ENCODE data around the gene ANKRD9. TPM values are rescaled to one million over a fixed set of nuclear protein-coding genes. Genes with fewer than 3 reads are reported as not detected.

The ANKRD9 gene
- total and polyA plus RNA-seq, 2 of the 13 experiments (the other 11 are each of a cell fraction or from before 2014, with no cell fraction given), result 10.0 to 15.0 TPM

DNA sequence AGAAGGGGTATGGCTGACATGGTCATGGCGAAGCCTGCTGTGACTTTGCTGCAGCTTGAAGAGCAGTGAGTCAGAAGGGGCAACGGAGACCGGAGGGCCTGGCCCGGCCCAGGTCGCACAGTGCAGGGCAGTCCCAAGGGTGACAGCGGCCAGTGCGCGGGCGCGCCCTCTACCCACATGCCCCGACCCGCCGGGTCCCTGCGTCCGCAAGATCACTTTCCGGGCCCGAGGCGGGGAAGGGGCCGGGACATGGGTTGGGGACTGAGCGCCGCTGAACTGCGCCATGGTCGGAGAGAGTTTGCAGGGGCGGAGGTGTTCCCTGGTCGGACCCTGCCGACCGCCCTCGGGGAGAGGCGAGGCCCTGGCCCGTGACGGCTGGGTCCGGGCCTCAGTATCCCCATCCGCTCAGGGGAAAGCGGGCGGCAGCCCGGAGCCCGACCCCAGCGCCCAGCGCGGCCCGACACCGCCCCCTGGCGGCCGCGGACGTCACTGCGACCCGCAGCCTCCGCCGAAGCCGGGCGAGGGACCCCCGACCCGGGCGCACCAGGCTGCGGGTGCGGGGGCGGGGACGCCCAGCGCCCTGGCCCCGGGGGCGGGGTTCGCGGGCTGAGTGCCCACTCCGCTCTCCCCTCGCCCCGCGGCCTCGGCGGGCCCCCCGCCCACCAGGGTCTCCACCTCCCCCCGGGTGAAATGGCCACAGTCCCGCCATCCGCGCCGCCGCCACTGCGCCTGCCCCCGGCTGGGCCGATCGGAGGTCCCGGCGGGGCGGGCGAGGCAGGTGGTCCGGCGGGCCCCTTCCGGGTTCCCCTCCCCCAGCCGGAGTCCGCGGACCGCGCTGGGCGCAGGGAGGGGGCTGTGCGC lies 7.2 kb upstream of the ANKRD9 start (continued):
- TF ChIP-seq, protein P1, sequence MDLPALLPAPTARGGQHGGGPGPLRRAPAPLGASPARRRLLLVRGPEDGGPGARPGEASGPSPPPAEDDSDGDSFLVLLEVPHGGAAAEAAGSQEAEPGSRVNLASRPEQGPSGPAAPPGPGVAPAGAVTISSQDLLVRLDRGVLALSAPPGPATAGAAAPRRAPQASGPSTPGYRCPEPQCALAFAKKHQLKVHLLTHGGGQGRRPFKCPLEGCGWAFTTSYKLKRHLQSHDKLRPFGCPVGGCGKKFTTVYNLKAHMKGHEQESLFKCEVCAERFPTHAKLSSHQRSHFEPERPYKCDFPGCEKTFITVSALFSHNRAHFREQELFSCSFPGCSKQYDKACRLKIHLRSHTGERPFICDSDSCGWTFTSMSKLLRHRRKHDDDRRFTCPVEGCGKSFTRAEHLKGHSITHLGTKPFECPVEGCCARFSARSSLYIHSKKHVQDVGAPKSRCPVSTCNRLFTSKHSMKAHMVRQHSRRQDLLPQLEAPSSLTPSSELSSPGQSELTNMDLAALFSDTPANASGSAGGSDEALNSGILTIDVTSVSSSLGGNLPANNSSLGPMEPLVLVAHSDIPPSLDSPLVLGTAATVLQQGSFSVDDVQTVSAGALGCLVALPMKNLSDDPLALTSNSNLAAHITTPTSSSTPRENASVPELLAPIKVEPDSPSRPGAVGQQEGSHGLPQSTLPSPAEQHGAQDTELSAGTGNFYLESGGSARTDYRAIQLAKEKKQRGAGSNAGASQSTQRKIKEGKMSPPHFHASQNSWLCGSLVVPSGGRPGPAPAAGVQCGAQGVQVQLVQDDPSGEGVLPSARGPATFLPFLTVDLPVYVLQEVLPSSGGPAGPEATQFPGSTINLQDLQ (CRISPR knock-in tag; IDR thresholded peaks at IDR 0.05), result 0 out of 2 replicates have a peak, but pooled peaks have one; percentile 25
- TF ChIP-seq KDM5A (IDR thresholded peaks at IDR 0.05; ENCODE audit: borderline replicate concordance, low read length) (no peak), BORCS8-MEF2B (CRISPR knock-in tag; IDR thresholded peaks at IDR 0.05) (peak; percentile 60; the same call in 1 of the 2 replicates), ZNF629 (CRISPR knock-in tag; conservative IDR thresholded peaks at IDR 0.05) (peak; percentile 27; the same call in 1 of the 2 replicates), NFKBIZ (CRISPR knock-in tag; IDR thresholded peaks at IDR 0.05) (0 out of 2 replicates have a peak, but pooled peaks have one; percentile 35), ZSCAN21 (CRISPR knock-in tag; IDR thresholded peaks at IDR 0.05; ENCODE audit: borderline replicate concordance) (peak; percentile 41; the same call in 1 of the 2 replicates), SOX6 (IDR thresholded peaks at IDR 0.05) (no peak), SOX6 (CRISPR knock-in tag; IDR thresholded peaks at IDR 0.05) (0 out of 2 replicates have a peak, but pooled peaks have one; percentile 38)
- TF ChIP-seq, protein P2, sequence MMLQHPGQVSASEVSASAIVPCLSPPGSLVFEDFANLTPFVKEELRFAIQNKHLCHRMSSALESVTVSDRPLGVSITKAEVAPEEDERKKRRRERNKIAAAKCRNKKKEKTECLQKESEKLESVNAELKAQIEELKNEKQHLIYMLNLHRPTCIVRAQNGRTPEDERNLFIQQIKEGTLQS (CRISPR knock-in tag; IDR thresholded peaks at IDR 0.05), result peak; percentile 24; the same call in 1 of the 2 replicates
- TF ChIP-seq, protein P3, sequence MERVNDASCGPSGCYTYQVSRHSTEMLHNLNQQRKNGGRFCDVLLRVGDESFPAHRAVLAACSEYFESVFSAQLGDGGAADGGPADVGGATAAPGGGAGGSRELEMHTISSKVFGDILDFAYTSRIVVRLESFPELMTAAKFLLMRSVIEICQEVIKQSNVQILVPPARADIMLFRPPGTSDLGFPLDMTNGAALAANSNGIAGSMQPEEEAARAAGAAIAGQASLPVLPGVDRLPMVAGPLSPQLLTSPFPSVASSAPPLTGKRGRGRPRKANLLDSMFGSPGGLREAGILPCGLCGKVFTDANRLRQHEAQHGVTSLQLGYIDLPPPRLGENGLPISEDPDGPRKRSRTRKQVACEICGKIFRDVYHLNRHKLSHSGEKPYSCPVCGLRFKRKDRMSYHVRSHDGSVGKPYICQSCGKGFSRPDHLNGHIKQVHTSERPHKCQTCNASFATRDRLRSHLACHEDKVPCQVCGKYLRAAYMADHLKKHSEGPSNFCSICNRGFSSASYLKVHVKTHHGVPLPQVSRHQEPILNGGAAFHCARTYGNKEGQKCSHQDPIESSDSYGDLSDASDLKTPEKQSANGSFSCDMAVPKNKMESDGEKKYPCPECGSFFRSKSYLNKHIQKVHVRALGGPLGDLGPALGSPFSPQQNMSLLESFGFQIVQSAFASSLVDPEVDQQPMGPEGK (CRISPR knock-in tag; IDR thresholded peaks at IDR 0.05), result 0 out of 2 replicates have a peak, but pooled peaks have one; percentile 23
- TF ChIP-seq, protein P4, sequence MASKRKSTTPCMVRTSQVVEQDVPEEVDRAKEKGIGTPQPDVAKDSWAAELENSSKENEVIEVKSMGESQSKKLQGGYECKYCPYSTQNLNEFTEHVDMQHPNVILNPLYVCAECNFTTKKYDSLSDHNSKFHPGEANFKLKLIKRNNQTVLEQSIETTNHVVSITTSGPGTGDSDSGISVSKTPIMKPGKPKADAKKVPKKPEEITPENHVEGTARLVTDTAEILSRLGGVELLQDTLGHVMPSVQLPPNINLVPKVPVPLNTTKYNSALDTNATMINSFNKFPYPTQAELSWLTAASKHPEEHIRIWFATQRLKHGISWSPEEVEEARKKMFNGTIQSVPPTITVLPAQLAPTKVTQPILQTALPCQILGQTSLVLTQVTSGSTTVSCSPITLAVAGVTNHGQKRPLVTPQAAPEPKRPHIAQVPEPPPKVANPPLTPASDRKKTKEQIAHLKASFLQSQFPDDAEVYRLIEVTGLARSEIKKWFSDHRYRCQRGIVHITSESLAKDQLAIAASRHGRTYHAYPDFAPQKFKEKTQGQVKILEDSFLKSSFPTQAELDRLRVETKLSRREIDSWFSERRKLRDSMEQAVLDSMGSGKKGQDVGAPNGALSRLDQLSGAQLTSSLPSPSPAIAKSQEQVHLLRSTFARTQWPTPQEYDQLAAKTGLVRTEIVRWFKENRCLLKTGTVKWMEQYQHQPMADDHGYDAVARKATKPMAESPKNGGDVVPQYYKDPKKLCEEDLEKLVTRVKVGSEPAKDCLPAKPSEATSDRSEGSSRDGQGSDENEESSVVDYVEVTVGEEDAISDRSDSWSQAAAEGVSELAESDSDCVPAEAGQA (IDR thresholded peaks at IDR 0.05; ENCODE audit: low read depth), result no peak
- TF ChIP-seq, protein P4 (CRISPR knock-in tag; IDR thresholded peaks at IDR 0.05; ENCODE audit: borderline replicate concordance), result 0 out of 2 replicates have a peak, but pooled peaks have one; percentile 15
- TF ChIP-seq, protein P5, sequence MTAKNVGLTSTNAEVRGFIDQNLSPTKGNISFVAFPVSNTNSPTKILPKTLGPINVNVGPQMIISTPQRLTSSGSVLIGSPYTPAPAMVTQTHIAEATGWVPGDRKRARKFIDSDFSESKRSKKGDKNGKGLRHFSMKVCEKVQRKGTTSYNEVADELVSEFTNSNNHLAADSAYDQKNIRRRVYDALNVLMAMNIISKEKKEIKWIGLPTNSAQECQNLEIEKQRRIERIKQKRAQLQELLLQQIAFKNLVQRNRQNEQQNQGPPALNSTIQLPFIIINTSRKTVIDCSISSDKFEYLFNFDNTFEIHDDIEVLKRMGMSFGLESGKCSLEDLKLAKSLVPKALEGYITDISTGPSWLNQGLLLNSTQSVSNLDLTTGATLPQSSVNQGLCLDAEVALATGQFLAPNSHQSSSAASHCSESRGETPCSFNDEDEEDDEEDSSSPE (CRISPR knock-in tag; IDR thresholded peaks at IDR 0.05), result peak; percentile 63
